ENCODE measurements around the gene ZNF335.
"Not testable (repeated sequence)": the region's sequence is repeated elsewhere in the genome, so short reads cannot be mapped to it uniquely, and the experiment has no call there.

Gene ZNF335

GRCh38 chr20:45908084-45908483, 63.9 kb downstream of the ZNF335 start:
- DNase-seq = no peak

GRCh38 chr20:45907219-45907948, 64.6 kb downstream of the ZNF335 start:
- no peak for DNase-seq

GRCh38 chr20:45905505-45906079, 66.4 kb downstream of the ZNF335 start:
- DNase-seq = no peak

GRCh38 chr20:45904583-45905504, 67.2 kb downstream of the ZNF335 start:
- DNase-seq = no peak

GRCh38 chr20:45902199-45902701, 69.8 kb downstream of the ZNF335 start:
- no peak for DNase-seq

- DNase-seq = not testable (repeated sequence)
Measured at GRCh38 chr20:45901332-45901731, 70.7 kb downstream of the ZNF335 start.

- no peak for DNase-seq
Measured at GRCh38 chr20:45899046-45899835, 72.8 kb downstream of the ZNF335 start.
